HG03520 (cell line): ENCODE results near the gene DIPK1B.
"Not testable (repeated sequence)": the region's sequence is repeated elsewhere in the genome, so short reads cannot be mapped to it uniquely, and the experiment has no call there.

ENCODE experiments used
- ATAC-seq: cut with Tn5 transposase; IDR thresholded peaks from one replicate; pipeline ENCODE4 v1.9.1; 2021; ENCODE audit warnings: mild to moderate bottlenecking, moderate library complexity; ENCODE audit not compliant: unreplicated experiment

Gene DIPK1B

DNA sequence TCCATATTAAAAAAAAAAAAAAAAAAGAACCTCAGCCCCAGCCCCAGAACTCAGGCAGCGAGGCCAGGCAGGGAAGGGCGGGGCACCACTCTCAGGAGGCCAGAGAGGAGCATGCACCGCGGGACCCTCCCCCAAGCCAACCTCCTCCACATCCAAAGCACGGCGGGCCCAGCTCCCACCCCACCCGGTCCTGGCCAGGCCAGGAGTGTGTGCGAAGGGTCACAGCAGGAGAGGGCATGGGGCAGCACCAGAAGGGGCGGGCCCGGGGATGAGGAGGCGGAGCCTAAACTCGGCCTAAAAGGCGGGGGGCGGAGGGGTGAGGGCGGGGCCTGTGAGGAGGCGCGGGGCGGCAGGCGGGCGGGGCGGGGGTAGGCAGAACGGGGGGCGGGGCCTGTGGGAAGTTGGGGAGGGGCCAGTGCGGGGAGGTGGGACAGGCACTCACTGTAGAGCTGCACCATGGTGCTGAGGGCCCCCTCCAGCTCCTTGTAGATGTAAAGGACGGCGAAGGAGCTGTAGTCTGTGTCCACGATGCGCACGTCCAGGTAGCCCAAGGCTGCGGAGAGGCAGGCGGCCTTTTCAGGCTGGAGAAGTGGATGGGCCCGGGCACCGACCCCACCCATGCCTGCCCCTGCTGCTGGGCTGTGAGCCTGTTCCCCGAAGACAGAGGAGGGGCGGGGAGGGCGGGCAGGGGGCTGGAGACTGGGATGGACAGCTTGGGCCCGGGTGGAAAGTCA is 50.7 kb downstream of the DIPK1B start:
- no peak for ATAC-seq

DNA sequence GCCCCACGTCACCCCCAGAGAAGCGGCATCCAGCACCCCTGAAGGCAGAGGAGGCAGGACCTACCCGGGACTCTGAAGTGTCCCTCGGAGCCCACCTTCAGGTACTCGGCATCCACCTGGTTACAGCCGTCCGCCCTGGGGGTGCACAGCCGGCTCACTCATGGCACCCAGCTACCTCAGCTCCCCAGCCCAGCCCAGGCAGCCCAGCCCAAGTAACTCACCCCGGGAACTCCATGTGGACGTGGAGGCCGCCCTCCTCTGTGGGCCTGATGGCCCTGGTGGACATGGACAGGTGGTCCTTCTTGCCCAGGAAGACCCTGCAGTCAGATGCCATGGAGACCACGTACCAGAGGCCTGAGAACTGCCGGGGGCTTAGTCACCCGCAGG is 51.3 kb downstream of the DIPK1B start:
- ATAC-seq, result no peak

DNA sequence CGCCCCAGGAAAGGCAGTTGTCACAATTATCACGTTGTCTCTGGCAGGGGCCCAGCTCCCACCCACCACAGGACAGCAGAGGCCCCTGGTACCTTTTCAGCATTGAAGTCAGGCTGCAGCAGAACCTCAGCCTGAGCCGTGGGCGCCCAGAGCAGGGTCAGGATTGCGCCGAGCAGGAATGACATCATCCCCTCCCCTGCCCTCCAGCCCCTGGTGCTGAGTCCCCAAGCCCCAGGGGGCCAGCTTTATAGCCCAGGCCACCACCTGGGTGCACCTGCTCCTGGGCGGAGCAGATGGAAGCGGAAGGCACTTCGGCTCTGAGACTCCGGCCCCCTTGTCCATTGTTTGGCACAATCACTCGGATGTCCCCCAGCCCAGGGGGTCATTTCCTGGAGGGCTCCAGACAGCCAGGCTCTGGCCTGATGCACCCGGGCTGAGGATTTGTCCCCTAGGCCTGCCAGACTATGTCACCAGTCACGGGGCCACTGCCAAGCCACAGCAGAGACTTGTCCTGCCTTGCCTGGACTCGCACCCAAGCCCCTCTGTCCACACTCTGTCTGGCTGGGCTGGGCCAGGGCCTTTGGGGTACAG is 52.0 kb downstream of the DIPK1B start, which contains the start of gene LCN15:
Gene LCN15, minus strand, starts transcription at position 218 of the 591 bp plus-strand sequence. Its CDS starts 30 bp downstream, at position 188.
- ATAC-seq, result no peak

DNA sequence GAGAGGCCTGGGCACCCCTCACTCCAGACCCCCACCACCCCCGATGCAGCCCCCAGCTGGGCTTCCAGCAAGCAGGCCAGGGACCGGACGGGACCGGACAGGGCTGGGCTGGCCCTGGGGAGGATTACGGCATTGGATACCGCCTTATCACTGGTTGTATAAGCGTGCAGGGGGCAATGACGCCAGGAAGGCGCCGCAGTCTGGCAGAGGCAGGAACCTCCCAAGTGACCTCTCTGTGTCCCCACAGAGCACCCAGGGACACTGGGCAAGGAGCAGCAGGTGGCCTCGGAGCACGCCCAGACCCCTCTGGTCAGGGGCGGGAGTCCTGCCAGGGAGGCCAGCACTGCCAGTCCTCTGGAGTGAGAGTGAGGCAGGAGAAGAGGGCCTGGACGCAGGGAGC is 52.7 kb downstream of the DIPK1B start:
- no peak for ATAC-seq

- ATAC-seq, result peak; percentile 53
These were observed 53.5 kb downstream of the DIPK1B start for GRCh38 chr9:136765745-136766409.

DNA sequence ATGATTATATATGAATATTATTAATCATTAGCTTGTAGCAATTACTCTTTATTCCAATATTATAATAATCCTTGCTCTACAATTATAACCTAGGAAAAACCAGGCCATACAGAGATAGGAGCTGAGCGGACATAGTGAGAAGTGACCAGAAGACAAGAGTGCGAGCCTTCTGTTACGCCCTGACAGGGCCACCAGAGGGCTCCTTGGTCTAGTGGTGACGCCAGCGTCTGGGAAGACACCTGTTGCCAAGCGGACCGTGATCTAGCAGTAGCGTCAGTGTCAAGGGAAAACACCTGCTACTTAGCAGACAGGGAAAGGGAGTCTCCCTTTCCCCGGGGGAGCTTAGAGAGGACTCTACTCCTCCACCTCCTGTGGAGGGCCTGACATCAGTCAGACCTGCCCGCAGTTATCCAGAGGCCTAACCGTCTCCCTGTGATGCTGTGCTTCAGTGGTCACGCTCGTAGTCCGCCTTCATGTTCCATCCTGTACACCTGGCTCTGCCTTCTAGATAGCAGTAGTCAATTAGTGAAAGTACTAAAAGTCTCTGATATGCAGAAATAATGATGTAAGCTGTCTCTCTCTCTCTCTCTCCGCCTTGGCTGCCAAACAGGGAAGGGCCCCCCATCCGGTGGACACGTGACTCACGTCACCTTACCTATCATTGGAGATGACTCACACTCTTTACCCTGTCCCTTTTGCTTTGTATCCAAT is 54.2 kb downstream of the DIPK1B start:
- ATAC-seq, result not testable (repeated sequence)

DNA sequence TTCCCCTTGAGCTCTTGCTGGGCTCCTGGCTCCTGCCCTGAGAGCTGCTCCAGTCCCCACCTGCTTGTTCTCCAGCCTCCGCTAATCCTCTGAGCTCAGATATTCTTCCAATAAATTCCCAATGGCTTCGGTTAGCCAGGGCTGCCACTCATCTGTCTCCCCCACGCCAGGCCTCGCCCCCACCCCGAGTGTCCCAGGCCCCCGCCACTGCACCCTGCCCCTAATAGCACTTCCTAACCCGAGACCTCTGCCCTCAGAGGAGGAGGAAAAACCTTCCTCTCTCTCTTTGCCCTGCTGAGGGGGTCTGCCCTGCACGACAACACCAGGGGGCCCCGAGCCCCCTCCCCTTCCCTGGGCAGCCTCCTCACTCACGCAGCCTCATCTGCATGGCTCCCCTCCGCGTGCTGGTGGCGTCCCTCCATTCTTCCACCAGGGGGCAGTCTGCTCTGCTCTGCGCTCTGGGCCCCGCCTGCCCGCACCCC is 57.4 kb downstream of the DIPK1B start:
- ATAC-seq, result no peak

DNA sequence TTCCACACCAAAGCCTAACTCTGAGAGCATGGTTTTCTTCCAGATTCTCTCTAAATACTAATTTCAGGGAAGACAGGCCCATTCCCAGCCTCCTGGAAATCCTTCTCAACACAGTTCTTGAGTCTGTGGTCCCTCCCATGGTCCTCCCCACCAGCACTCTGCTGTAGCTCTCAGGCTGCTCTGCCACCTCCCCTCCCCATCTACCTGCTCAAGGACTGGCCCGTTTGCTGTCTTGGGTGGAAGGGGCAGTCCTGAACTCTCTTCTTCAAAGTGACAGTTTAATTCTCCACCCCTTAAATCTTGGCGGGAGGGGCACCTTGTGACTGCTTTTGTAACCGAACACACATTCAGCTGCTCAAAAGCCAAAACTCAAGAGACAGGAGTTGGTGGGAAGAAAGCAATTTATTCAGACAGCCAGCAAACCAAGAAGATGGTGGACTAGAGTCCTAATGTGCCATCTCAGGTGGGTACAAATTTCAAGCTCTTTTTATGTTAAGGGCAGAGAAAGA is 59.6 kb downstream of the DIPK1B start:
- ATAC-seq, result no peak

DNA sequence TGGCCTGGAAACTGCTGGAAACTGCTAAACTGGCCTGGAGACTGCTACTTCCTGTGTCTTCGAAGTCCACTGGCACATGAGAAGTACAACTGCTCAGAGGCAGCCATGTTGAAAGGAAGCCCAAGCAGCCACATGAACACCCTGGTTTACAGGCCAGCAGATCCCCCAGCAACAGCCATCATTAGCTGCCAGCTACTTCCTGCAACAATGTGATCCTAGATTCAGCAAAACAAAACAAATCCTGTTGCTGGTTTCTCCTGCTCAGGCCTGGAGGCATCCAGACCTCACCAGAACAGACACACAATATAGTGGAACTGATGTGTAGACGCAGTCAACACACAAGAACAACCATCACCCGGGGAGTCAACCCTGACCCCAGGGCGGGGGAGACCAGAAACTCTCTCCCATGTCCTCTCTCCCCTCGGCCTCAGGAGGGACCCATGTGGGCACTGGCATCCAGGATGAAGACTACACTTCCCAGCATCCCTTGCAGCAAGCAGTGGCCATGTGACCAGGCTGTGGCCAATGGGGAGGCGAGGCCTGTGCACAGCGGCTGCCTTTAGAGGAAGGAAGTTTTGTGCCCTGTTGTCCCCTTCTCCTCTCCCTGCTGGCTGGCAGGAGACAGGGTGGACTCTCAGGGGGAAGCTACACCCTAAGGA is 61.1 kb downstream of the DIPK1B start:
- ATAC-seq, result no peak
